CD14-positive monocyte (primary cell): ENCODE results near the gene GNPTAB. TPM values are rescaled to one million over a fixed set of nuclear protein-coding genes. Genes with fewer than 3 reads are reported as not detected.

Source experiments
- DNase-seq, 3 donors: peaks; one replicate each; pipeline ENCODE4 v3.0.0-alpha.2; 2011 to 2022
- H2AFZ ChIP-seq: 2 replicates; pipeline ENCODE4 v1.6.0; 2012; ENCODE audit warnings: mild to moderate bottlenecking, low read depth, low read length, inconsistent platforms; ENCODE audit not compliant: insufficient read depth, poor library complexity, severe bottlenecking
- H3K27ac ChIP-seq, 2 donors: 1 replicate in 1 of 2; 2 replicates in 1 of 2; pipeline ENCODE4 v1.5.1; 2012 to 2013; ENCODE audit warnings: low read length in 2 of 2, control low read depth in 1 of 2, inconsistent platforms in 1 of 2, low read depth in 1 of 2, mild to moderate bottlenecking in 1 of 2
- H3K27me3 ChIP-seq, 2 donors: one replicate each; pipeline versions ENCODE4 v1.6.0 to v1.6.1; 2011 to 2013; ENCODE audit warnings: low read length in 2 of 2; ENCODE audit not compliant: control insufficient read depth in 2 of 2, insufficient read depth in 2 of 2
- H3K36me3 ChIP-seq, 2 donors: replicated peaks in 1 of 2; 1 replicate in 1 of 2; 2 replicates in 1 of 2; pipeline versions ENCODE4 v1.5.1 to v1.6.1; 2012 to 2013; ENCODE audit warnings: low read length in 2 of 2, control low read depth in 1 of 2, inconsistent platforms in 1 of 2, mild to moderate bottlenecking in 1 of 2; ENCODE audit not compliant: insufficient read depth in 2 of 2, control insufficient read depth in 1 of 2
- H3K4me1 ChIP-seq, 2 donors: 1 replicate in 1 of 2; 2 replicates in 1 of 2; pipeline versions ENCODE4 v1.5.1 to v1.6.1; 2012 to 2013; ENCODE audit warnings: low read length in 2 of 2, control low read depth in 1 of 2, inconsistent platforms in 1 of 2, mild to moderate bottlenecking in 1 of 2, moderate library complexity in 1 of 2; ENCODE audit not compliant: insufficient read depth in 2 of 2, control insufficient read depth in 1 of 2
- H3K4me2 ChIP-seq: replicated peaks from 2 replicates; pipeline ENCODE3; 2012; ENCODE audit warnings: low read length, moderate library complexity, mild to moderate bottlenecking; ENCODE audit not compliant: poor library complexity, severe bottlenecking; ENCODE audit errors: extremely low read depth
- H3K4me3 ChIP-seq, 3 experiments: fragments of 200-600 bp in 1 of 3; sonication (generic) in 1 of 3; replicated peaks in 1 of 3; 1 replicate in 2 of 3; 2 replicates in 1 of 3; pipeline ENCODE4 v1.5.1; 2011 to 2013; ENCODE audit warnings: low read length in 3 of 3, mild to moderate bottlenecking in 3 of 3, control low read depth in 2 of 3, low read depth in 2 of 3, inconsistent platforms in 1 of 3, moderate library complexity in 1 of 3
- H3K79me2 ChIP-seq: 2 replicates; pipeline ENCODE4 v1.6.0; 2012; ENCODE audit warnings: mild to moderate bottlenecking, control low read depth, inconsistent platforms, low read length, moderate library complexity; ENCODE audit not compliant: insufficient read depth
- H3K9ac ChIP-seq: 2 replicates; pipeline ENCODE4 v1.6.0; 2017; ENCODE audit warnings: low read length, mild to moderate bottlenecking; ENCODE audit not compliant: insufficient read depth, poor library complexity, severe bottlenecking
- H3K9me3 ChIP-seq, 2 donors: replicated peaks in 1 of 2; 1 replicate in 1 of 2; 2 replicates in 1 of 2; pipeline versions ENCODE4 v1.5.1 to v1.6.1; 2012 to 2013; ENCODE audit warnings: low read length in 2 of 2, control low read depth in 1 of 2; ENCODE audit not compliant: control insufficient read depth in 1 of 2, insufficient read depth in 1 of 2
- H4K20me1 ChIP-seq: 2 replicates; pipeline ENCODE4 v1.6.0; 2012; ENCODE audit warnings: mild to moderate bottlenecking, low read length, control low read depth, moderate library complexity; ENCODE audit not compliant: insufficient read depth
- H3K27ac Mint-ChIP-seq, 7 donors: one replicate each; pipeline ENCODE4 v1.8.0; 2020; ENCODE audit warnings: mild to moderate bottlenecking in 7 of 7, mixed read lengths in 7 of 7, moderate library complexity in 6 of 7, inconsistent platforms in 2 of 7
- H3K27me3 Mint-ChIP-seq, 3 donors: one replicate each; pipeline ENCODE4 v1.8.0; 2021 to 2022; ENCODE audit warnings: low read depth in 3 of 3, mild to moderate bottlenecking in 3 of 3, mixed read lengths in 3 of 3, moderate library complexity in 3 of 3, inconsistent platforms in 1 of 3
- H3K36me3 Mint-ChIP-seq, 2 donors: one replicate each; pipeline ENCODE4 v1.8.0; 2020; ENCODE audit warnings: mixed read lengths in 2 of 2, inconsistent platforms in 1 of 2, mild to moderate bottlenecking in 1 of 2
- H3K4me1 Mint-ChIP-seq: one replicate; pipeline ENCODE4 v1.8.0; 2020; ENCODE audit warnings: mild to moderate bottlenecking, mixed read lengths
- H3K4me3 Mint-ChIP-seq, 2 donors: one replicate each; pipeline ENCODE4 v1.8.0; 2020; ENCODE audit warnings: mild to moderate bottlenecking in 2 of 2, mixed read lengths in 2 of 2, moderate library complexity in 1 of 2
- H3K9me3 Mint-ChIP-seq, 7 donors: one replicate each; pipeline ENCODE4 v1.8.0; 2020 to 2022; ENCODE audit warnings: mixed read lengths in 7 of 7, mild to moderate bottlenecking in 6 of 7, moderate library complexity in 6 of 7, inconsistent platforms in 2 of 7
- WGBS: methylation state at CpG from one replicate; pipeline ENCODE4 v1.1.5; 2013; ENCODE audit warnings: missing lambda C conversion rate; ENCODE audit not compliant: insufficient coverage; 5-methylcytosine and 5-hydroxymethylcytosine counted together
- intact Hi-C, 2 donors: fragments of 100-400 bp; cut with micrococcal nuclease; formaldehyde crosslinking; loops; one replicate each; pipeline versions ENCODE4 v1.15.0 to v1.15.1; 2023
- polyA plus RNA-seq, 3 donors: library from polyadenylated mRNA; depleted of rRNA in 1 of 3; unstranded in 2 of 3; stranded (reverse) in 1 of 3; fragments of 300-500 nt in 2 of 3; fragments of >200 nt in 1 of 3; fragmentation: Illumina TruSeq in 2 of 3; gene quantifications; 1 replicate in 2 of 3; 2 replicates in 1 of 3; pipeline ENCODE4 v1.2.3, GENCODE V29; 2012 to 2021
- TF ChIP-seq, protein P1 (sequence below): fragments of 200-600 bp; IDR thresholded peaks from one replicate; pipeline ENCODE4 v1.8.0; 2022; ENCODE audit warnings: antibody characterized with exemption, mild to moderate bottlenecking

Gene GNPTAB
- polyA plus RNA-seq, 3 donors, result 14.4 to 29.1 (median 24.1) TPM

DNA sequence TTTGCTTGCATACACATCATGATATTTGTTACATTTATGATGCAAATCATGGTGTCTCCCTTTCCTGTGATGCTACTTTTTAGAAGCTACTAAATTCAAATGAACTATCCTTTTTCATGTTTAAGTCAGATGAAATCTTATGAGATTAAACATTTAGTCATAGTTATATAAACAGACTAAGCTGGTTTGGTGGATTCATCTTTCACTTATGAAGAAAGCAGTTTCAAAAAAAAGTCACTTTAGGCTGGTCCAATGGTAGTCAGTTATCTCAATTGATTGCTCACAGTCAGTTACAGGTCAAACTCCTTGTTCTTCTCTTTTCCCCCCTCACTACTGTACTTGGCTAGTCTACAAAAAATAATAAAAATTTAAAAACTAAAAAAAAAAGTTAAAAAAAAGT, 111.2 kb downstream of the GNPTAB start:
- Mint-ChIP-seq H3K27ac (no peak overlapping the region), H3K36me3 (peaks cover 29 to 41% of the 10 kb centered on the region in 2 donors), H3K27me3 (no peaks in the 10 kb centered on the region), H3K4me3 (no peak overlapping the region), H3K9me3 (no peaks in the 10 kb centered on the region), H3K4me1 (peaks cover 14% of the 10 kb centered on the region)
- Histone ChIP-seq H3K79me2 (peaks cover 23% of the 10 kb centered on the region), H2AFZ (no peak overlapping the region), H3K4me2 (no peak overlapping the region), H3K27ac (no peak overlapping the region), H4K20me1 (peaks cover 15% of the 10 kb centered on the region), H3K9me3 (no peaks in the 10 kb centered on the region), H3K27me3 (no peaks in the 10 kb centered on the region), H3K9ac (no peak overlapping the region), H3K4me1 (peaks cover 11 to 12% of the 10 kb centered on the region in 2 donors), H3K36me3 (peaks cover 26 to 73% of the 10 kb centered on the region in 2 donors), H3K4me3 (no peak overlapping the region)
- intact Hi-C loops, result no loop called here
- TF ChIP-seq, protein P1, sequence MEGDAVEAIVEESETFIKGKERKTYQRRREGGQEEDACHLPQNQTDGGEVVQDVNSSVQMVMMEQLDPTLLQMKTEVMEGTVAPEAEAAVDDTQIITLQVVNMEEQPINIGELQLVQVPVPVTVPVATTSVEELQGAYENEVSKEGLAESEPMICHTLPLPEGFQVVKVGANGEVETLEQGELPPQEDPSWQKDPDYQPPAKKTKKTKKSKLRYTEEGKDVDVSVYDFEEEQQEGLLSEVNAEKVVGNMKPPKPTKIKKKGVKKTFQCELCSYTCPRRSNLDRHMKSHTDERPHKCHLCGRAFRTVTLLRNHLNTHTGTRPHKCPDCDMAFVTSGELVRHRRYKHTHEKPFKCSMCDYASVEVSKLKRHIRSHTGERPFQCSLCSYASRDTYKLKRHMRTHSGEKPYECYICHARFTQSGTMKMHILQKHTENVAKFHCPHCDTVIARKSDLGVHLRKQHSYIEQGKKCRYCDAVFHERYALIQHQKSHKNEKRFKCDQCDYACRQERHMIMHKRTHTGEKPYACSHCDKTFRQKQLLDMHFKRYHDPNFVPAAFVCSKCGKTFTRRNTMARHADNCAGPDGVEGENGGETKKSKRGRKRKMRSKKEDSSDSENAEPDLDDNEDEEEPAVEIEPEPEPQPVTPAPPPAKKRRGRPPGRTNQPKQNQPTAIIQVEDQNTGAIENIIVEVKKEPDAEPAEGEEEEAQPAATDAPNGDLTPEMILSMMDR, result no peak
- DNase-seq, result no peak

DNA sequence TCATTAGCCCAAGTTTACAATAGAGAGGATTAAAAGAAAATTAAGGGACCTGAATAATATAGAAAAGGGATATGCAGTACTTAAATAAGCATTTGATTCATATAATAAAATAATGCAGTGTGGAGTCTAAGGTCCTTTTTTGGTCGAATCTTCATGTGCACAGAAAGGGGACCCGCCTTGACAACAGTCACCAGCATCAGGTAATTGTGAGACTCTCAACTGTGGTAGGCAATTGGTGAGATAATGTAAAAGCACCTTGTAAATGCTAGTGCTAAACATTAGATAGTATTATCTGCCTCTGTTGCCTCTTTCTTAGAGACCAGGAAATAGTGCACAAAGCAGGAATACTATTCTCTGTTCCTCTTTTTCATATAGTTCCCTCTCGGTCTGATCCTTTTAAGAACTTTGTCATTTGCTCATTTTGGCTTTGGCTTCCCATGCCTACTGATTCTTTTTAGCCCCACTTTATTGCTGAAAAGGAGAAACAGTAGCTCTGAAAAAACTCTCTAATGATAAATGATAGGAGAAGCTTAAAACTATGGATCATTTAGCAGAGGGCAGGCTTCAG, 115.8 kb downstream of the GNPTAB start:
- no peak overlapping the region for H3K4me2 ChIP-seq
- peak; percentile 9 to 52 (median 25) for DNase-seq
- H3K9me3 Mint-ChIP-seq, result no peaks in the 10 kb centered on the region
- no peak overlapping the region for H3K4me3 Mint-ChIP-seq
- intact Hi-C loops, result no loop called here
- peaks cover 14 to 17% of the 10 kb centered on the region in 2 donors for H3K4me1 ChIP-seq
- H4K20me1 ChIP-seq, result peaks cover 36% of the 10 kb centered on the region
- H3K27ac Mint-ChIP-seq, result peak overlapping the region in 1 of 7 donors; percentile 42
- H3K36me3 Mint-ChIP-seq, result peaks cover 16% of the 10 kb centered on the region in 2 donors
- no peak overlapping the region for H3K4me3 ChIP-seq
- no peaks in the 10 kb centered on the region for H3K27me3 ChIP-seq
- 47% methylated on average over 3 of the region's 3 CpGs for WGBS
- no peak overlapping the region for H2AFZ ChIP-seq
- TF ChIP-seq, protein P1, result no peak
- no peaks in the 10 kb centered on the region for H3K9me3 ChIP-seq
- peak overlapping the region in 1 of 2 donors; percentile 36 for H3K27ac ChIP-seq
- peaks cover 37% of the 10 kb centered on the region for H3K4me1 Mint-ChIP-seq
- H3K27me3 Mint-ChIP-seq, result peaks cover 0 to 2% (median 0%) of the 10 kb centered on the region in 3 donors
- peaks cover 5 to 29% of the 10 kb centered on the region in 2 donors for H3K36me3 ChIP-seq
- no peak overlapping the region for H3K9ac ChIP-seq
- peaks cover 69% of the 10 kb centered on the region for H3K79me2 ChIP-seq
